SW480 (cell line): ENCODE data around the gene ZNF528.
A peak's percentile ranks its signal among the peaks of the same experiment; 100 is the strongest.

Experiments
- DNase-seq: peaks from one replicate; pipeline ENCODE4 v3.0.0-alpha.2; 2016; ENCODE audit warnings: low spot score

The ZNF528 gene

GRCh38 chr19:52397310-52398080 is at the start of gene ZNF528:
Gene ZNF528, plus strand, starts transcription at chr19:52397849. Its CDS starts 4,165 bp downstream, at chr19:52402014.
- DNase-seq, result no peak

GRCh38 chr19:52351512-52351911 is 46.1 kb upstream of the ZNF528 start:
- no peak for DNase-seq

GRCh38 chr19:52366414-52366824 is 31.2 kb upstream of the ZNF528 start:
- DNase-seq, result no peak

- DNase-seq, result no peak
Observed at GRCh38 chr19:52369559-52370340, 27.9 kb upstream of the ZNF528 start, which contains the start of gene ZNF880. Gene ZNF880, plus strand, starts transcription at chr19:52369923. Its CDS starts 43 bp downstream, at chr19:52369966.

- no peak for DNase-seq
Observed at GRCh38 chr19:52370341-52370710, 27.3 kb upstream of the ZNF528 start.

GRCh38 chr19:52391135-52391534 is 6.5 kb upstream of the ZNF528 start:
- DNase-seq, result no peak

- DNase-seq, result no peak
Observed at GRCh38 chr19:52398081-52398441, 412 bp downstream of the ZNF528 start.

GRCh38 chr19:52410276-52410675 is 12.6 kb downstream of the ZNF528 start:
- DNase-seq, result no peak

GRCh38 chr19:52415711-52416110 is 18.1 kb downstream of the ZNF528 start:
- DNase-seq, result no peak

- DNase-seq, result no peak
Observed at GRCh38 chr19:52428937-52429336, 31.3 kb downstream of the ZNF528 start, which contains the start of gene ZNF534. Gene ZNF534, plus strand, starts transcription at chr19:52429148. Its CDS starts 2,327 bp downstream, at chr19:52431475.

GRCh38 chr19:52442179-52442578 is 44.5 kb downstream of the ZNF528 start:
- no peak for DNase-seq

GRCh38 chr19:52444506-52444905 is 46.9 kb downstream of the ZNF528 start:
- DNase-seq, result no peak

- no peak for DNase-seq
Observed at GRCh38 chr19:52451241-52451640, 53.6 kb downstream of the ZNF528 start.

- no peak for DNase-seq
Observed at GRCh38 chr19:52453324-52454094, 55.9 kb downstream of the ZNF528 start, which contains the start of gene ZNF578. Gene ZNF578, plus strand, starts transcription at chr19:52453553. Its CDS starts 48,293 bp downstream, at chr19:52501846.

- peak; percentile 20 for DNase-seq
Observed at GRCh38 chr19:52464798-52465470, 67.3 kb downstream of the ZNF528 start.
